ENCODE data around the gene ADAMTS12. TPM values are rescaled to one million over a fixed set of nuclear protein-coding genes. Genes with fewer than 3 reads are reported as not detected.

Gene ADAMTS12
- total RNA-seq, 1 experiment from 2014 or later: 6.2 TPM

- no peak for TF ChIP-seq CTCF (conservative IDR thresholded peaks at IDR 0.05)
- no peak overlapping the region for H2BK15ac ChIP-seq (ENCODE audit: low read depth, low read length)
- H3K27me3 ChIP-seq (ENCODE audit: insufficient read depth, low read length): no peaks in the 10 kb centered on the region
- H3K36me3 Mint-ChIP-seq (ENCODE audit: insufficient read depth in 1 of 3, low read depth in 3 of 3): no peaks in the 10 kb centered on the region
- H3K18ac ChIP-seq (ENCODE audit: insufficient read length, low read depth, low read length): no peak overlapping the region
- H4K91ac ChIP-seq (ENCODE audit: insufficient read length, low read depth, low read length): no peak overlapping the region
- H3K27ac ChIP-seq (ENCODE audit: insufficient read length, low read depth, low read length): no peak overlapping the region
- H4K8ac ChIP-seq (replicated peaks; ENCODE audit: insufficient read length, low read depth, low read length): no peak overlapping the region
- H3K4me1 Mint-ChIP-seq: peaks cover 21 to 26% of the 10 kb centered on the region in 2 experiments
- H3K14ac ChIP-seq (ENCODE audit: insufficient read depth, low read length): no peak overlapping the region
- H2BK5ac ChIP-seq (ENCODE audit: insufficient read length, low read length): no peak overlapping the region
- no peak overlapping the region for H3K4me2 ChIP-seq (ENCODE audit: insufficient read depth, insufficient read length, low read length)
- no peak overlapping the region for H2BK20ac ChIP-seq (ENCODE audit: low read depth, low read length, poor library complexity, severe bottlenecking)
- DNase-seq: no peak
- H3K9me3 Mint-ChIP-seq: no peaks in the 10 kb centered on the region; a peak in 1 of 5 replicates
- no peak overlapping the region for H2BK120ac ChIP-seq (ENCODE audit: low read depth, low read length, poor library complexity, severe bottlenecking)
- H4K20me1 ChIP-seq (ENCODE audit: control insufficient read depth, insufficient read depth, insufficient read length): no peaks in the 10 kb centered on the region
- no peak overlapping the region for H2BK12ac ChIP-seq (ENCODE audit: insufficient read length, low read depth, low read length)
- peaks cover 12% of the 10 kb centered on the region; the same call in 1 of the 2 replicates for H3K4me1 ChIP-seq (ENCODE audit: insufficient read depth, low read length)
- H2AFZ ChIP-seq (ENCODE audit: low read length): no peak overlapping the region
- no peak overlapping the region for H3T11ph ChIP-seq (ENCODE audit: low read length)
- no peak overlapping the region for H4K5ac ChIP-seq (ENCODE audit: insufficient read length, low read depth, low read length)
- H3K4ac ChIP-seq (ENCODE audit: low read depth, low read length): no peak overlapping the region
- H3K27me3 Mint-ChIP-seq (ENCODE audit: low read depth): no peaks in the 10 kb centered on the region
- no peaks in the 10 kb centered on the region for H3K79me2 ChIP-seq (ENCODE audit: insufficient read depth, low read length)
- no peak overlapping the region for H3K4me3 Mint-ChIP-seq
- no peaks in the 10 kb centered on the region for H3K23me2 ChIP-seq (ENCODE audit: insufficient read length, low read depth, low read length, poor library complexity, severe bottlenecking)
- 0 out of 7 replicates have a peak overlapping the region, but pooled peaks of 1 of the 3 experiments have one; percentile 31 for H3K27ac Mint-ChIP-seq
- H3K79me1 ChIP-seq (ENCODE audit: insufficient read depth, low read depth, low read length, poor library complexity, severe bottlenecking): no peaks in the 10 kb centered on the region
- no peak overlapping the region for H3K56ac ChIP-seq (ENCODE audit: insufficient read length, low read depth, low read length)
- WGBS (ENCODE audit: extremely low coverage, insufficient read length, low lambda C conversion rate): no CpG with 5 or more reads among the region's 2 CpGs
- no peaks in the 10 kb centered on the region for H3K9me3 ChIP-seq (ENCODE audit: control insufficient read depth, low read depth, low read length)
- H3K9ac ChIP-seq (ENCODE audit: extremely low read depth, insufficient read length, low read length): no peak overlapping the region
- no peak overlapping the region for H3K23ac ChIP-seq (ENCODE audit: insufficient read length, low read depth, low read length)
- no peak overlapping the region for H2AK5ac ChIP-seq (ENCODE audit: insufficient read length, low read length)
Measured at GRCh38 chr5:33758737-33759136, 133.1 kb downstream of the ADAMTS12 start.

All from H9 (cell line).